Prostate gland (tissue), 2 donors: ENCODE measurements around the gene VPS13D.

Source experiments
- POLR2AphosphoS5 ChIP-seq: sonication (generic); formaldehyde crosslinking; IDR thresholded peaks from one replicate; pipeline ENCODE4 v1.6.1; 2017; ENCODE audit warnings: antibody characterized with exemption
- TF ChIP-seq, protein P1 (sequence below), 4 experiments: fragments of 200-600 bp in 2 of 4; fragments of 450-650 bp in 2 of 4; sonication (generic) in 2 of 4; IDR thresholded peaks; 1 replicate in 3 of 4; 2 replicates in 1 of 4; pipeline ENCODE4 v1.5.1; 2016 to 2019; ENCODE audit warnings: antibody characterized with exemption in 4 of 4, mild to moderate bottlenecking in 2 of 4, moderate library complexity in 2 of 4

DNA sequence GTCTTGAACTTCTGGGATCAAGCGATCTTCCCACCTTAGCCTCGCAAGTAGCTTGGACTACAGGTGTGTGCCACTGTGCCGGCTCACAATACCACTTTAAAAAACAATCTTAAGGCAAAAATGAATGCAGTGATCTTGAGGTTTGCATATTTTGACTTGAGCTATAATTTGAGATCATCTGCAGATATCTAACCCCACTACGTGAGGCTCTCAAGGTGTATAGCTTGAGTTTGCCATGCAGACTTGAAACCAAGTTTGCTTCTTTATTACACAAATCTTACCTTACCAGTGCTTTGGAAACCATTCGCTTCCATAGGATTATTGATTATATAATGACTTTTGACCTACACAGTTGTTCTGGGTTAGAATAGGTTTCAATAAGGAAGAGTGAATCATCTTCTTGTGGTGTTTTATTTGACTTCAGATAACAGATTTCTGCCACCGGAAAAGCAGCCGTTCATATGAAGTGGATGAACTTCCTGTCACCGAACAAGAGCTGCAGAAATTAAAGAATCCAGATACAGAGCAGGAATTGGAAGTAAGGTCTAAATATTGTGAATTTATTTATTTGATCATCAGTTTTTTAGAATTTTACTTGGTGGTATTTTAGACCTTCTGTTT, 155.1 kb downstream of the VPS13D start:
- TF ChIP-seq, protein P1, sequence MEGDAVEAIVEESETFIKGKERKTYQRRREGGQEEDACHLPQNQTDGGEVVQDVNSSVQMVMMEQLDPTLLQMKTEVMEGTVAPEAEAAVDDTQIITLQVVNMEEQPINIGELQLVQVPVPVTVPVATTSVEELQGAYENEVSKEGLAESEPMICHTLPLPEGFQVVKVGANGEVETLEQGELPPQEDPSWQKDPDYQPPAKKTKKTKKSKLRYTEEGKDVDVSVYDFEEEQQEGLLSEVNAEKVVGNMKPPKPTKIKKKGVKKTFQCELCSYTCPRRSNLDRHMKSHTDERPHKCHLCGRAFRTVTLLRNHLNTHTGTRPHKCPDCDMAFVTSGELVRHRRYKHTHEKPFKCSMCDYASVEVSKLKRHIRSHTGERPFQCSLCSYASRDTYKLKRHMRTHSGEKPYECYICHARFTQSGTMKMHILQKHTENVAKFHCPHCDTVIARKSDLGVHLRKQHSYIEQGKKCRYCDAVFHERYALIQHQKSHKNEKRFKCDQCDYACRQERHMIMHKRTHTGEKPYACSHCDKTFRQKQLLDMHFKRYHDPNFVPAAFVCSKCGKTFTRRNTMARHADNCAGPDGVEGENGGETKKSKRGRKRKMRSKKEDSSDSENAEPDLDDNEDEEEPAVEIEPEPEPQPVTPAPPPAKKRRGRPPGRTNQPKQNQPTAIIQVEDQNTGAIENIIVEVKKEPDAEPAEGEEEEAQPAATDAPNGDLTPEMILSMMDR (IDR thresholded peaks at IDR 0.05): no peak
- no peak for TF ChIP-seq POLR2AphosphoS5
